Subcutaneous abdominal adipose tissue (tissue), 5 donors: ENCODE results near the gene NSD2.
A peak's percentile ranks its signal among the peaks of the same experiment; 100 is the strongest.

Experiments used
- H3K27ac ChIP-seq: one replicate; pipeline ENCODE4 v1.7.0; 2013; ENCODE audit warnings: low read depth, mild to moderate bottlenecking, inconsistent platforms, low read length, moderate library complexity
- H3K27me3 ChIP-seq, 5 donors: one replicate each; pipeline ENCODE4 v1.7.0; 2013; ENCODE audit warnings: low read length in 5 of 5, inconsistent platforms in 1 of 5; ENCODE audit not compliant: control insufficient read depth in 5 of 5, insufficient read depth in 4 of 5
- H3K36me3 ChIP-seq, 5 donors: one replicate each; pipeline ENCODE4 v1.7.0; 2013; ENCODE audit warnings: low read length in 5 of 5; ENCODE audit not compliant: control insufficient read depth in 5 of 5, insufficient read depth in 5 of 5
- H3K4me1 ChIP-seq, 5 donors: one replicate each; pipeline ENCODE4 v1.7.0; 2013; ENCODE audit warnings: low read length in 5 of 5, mild to moderate bottlenecking in 3 of 5, moderate library complexity in 1 of 5; ENCODE audit not compliant: control insufficient read depth in 5 of 5, insufficient read depth in 5 of 5
- H3K4me3 ChIP-seq, 5 donors: one replicate each; pipeline ENCODE4 v1.7.0; 2013; ENCODE audit warnings: low read length in 5 of 5, low read depth in 1 of 5
- H3K9ac ChIP-seq, 5 donors: one replicate each; pipeline ENCODE4 v1.7.0; 2013; ENCODE audit warnings: low read length in 5 of 5, mild to moderate bottlenecking in 4 of 5, moderate library complexity in 3 of 5
- H3K9me3 ChIP-seq, 5 donors: one replicate each; pipeline ENCODE4 v1.7.0; 2013; ENCODE audit warnings: low read length in 5 of 5; ENCODE audit not compliant: control insufficient read depth in 5 of 5
- donor health status: healthy.
- donor health status: healthy.
- donor health status: healthy.
- donor health status: healthy.
- donor health status: healthy.

The NSD2 gene

GRCh38 chr4:1887052-1887451, 15.9 kb downstream of the NSD2 start:
- no peak overlapping the region for H3K9ac ChIP-seq
- H3K36me3 ChIP-seq = no peaks in the 10 kb centered on the region
- H3K9me3 ChIP-seq = peaks cover 0 to 4% (median 0%) of the 10 kb centered on the region in 5 donors
- no peak overlapping the region for H3K4me3 ChIP-seq
- peak overlapping the region; percentile 24 for H3K27ac ChIP-seq
- H3K4me1 ChIP-seq = peaks cover 0 to 12% (median 9%) of the 10 kb centered on the region in 5 donors
- H3K27me3 ChIP-seq = no peaks in the 10 kb centered on the region

- Histone ChIP-seq H3K4me1 (peaks cover 0 to 15% (median 11%) of the 10 kb centered on the region in 5 donors), H3K27me3 (no peaks in the 10 kb centered on the region), H3K9me3 (peaks cover 0 to 4% (median 0%) of the 10 kb centered on the region in 5 donors), H3K27ac (no peak overlapping the region), H3K36me3 (no peaks in the 10 kb centered on the region), H3K4me3 (no peak overlapping the region), H3K9ac (no peak overlapping the region)
These were observed 19.9 kb downstream of the NSD2 start for GRCh38 chr4:1890979-1891570.

- H3K9me3 ChIP-seq = no peaks in the 10 kb centered on the region
- H3K4me3 ChIP-seq = no peak overlapping the region
- no peaks in the 10 kb centered on the region for H3K27me3 ChIP-seq
- H3K9ac ChIP-seq = no peak overlapping the region
- H3K4me1 ChIP-seq = peaks cover 0 to 9% (median 0%) of the 10 kb centered on the region in 5 donors
- H3K27ac ChIP-seq = no peak overlapping the region
- H3K36me3 ChIP-seq = peaks cover 0 to 6% (median 5%) of the 10 kb centered on the region in 5 donors
These were observed 24.9 kb downstream of the NSD2 start for GRCh38 chr4:1895971-1896657.

- H3K36me3 ChIP-seq = peaks cover 0 to 11% (median 10%) of the 10 kb centered on the region in 5 donors
- peaks cover 0 to 9% (median 0%) of the 10 kb centered on the region in 5 donors for H3K4me1 ChIP-seq
- no peak overlapping the region for H3K4me3 ChIP-seq
- no peak overlapping the region for H3K9ac ChIP-seq
- no peak overlapping the region for H3K27ac ChIP-seq
- H3K27me3 ChIP-seq = no peaks in the 10 kb centered on the region
- no peaks in the 10 kb centered on the region for H3K9me3 ChIP-seq
These were observed 25.4 kb downstream of the NSD2 start for GRCh38 chr4:1896658-1896991.

- no peak overlapping the region for H3K27ac ChIP-seq
- H3K4me1 ChIP-seq = peaks cover 0 to 9% (median 0%) of the 10 kb centered on the region in 5 donors
- no peak overlapping the region for H3K4me3 ChIP-seq
- H3K36me3 ChIP-seq = peaks cover 0 to 20% (median 13%) of the 10 kb centered on the region in 5 donors
- H3K27me3 ChIP-seq = no peaks in the 10 kb centered on the region
- H3K9me3 ChIP-seq = no peaks in the 10 kb centered on the region
- no peak overlapping the region for H3K9ac ChIP-seq
These were observed 26.8 kb downstream of the NSD2 start for GRCh38 chr4:1898007-1898406.

GRCh38 chr4:1898681-1899080, 27.5 kb downstream of the NSD2 start:
- Histone ChIP-seq H3K27ac (no peak overlapping the region), H3K36me3 (peaks cover 0 to 25% (median 17%) of the 10 kb centered on the region in 5 donors), H3K4me1 (peaks cover 0 to 9% (median 0%) of the 10 kb centered on the region in 5 donors), H3K9ac (no peak overlapping the region), H3K9me3 (no peaks in the 10 kb centered on the region), H3K27me3 (no peaks in the 10 kb centered on the region), H3K4me3 (no peak overlapping the region)

- no peak overlapping the region for H3K9ac ChIP-seq
- H3K27ac ChIP-seq = no peak overlapping the region
- H3K36me3 ChIP-seq = peaks cover 1 to 31% (median 22%) of the 10 kb centered on the region in 5 donors
- no peak overlapping the region for H3K4me3 ChIP-seq
- H3K4me1 ChIP-seq = peaks cover 0 to 9% (median 0%) of the 10 kb centered on the region in 5 donors
- H3K27me3 ChIP-seq = no peaks in the 10 kb centered on the region
- H3K9me3 ChIP-seq = no peaks in the 10 kb centered on the region
These were observed 28.2 kb downstream of the NSD2 start for GRCh38 chr4:1899149-1900086.

GRCh38 chr4:1900087-1900433, 28.9 kb downstream of the NSD2 start:
- H3K9ac ChIP-seq = no peak overlapping the region
- H3K4me3 ChIP-seq = no peak overlapping the region
- H3K4me1 ChIP-seq = peaks cover 0 to 5% (median 0%) of the 10 kb centered on the region in 5 donors
- no peaks in the 10 kb centered on the region for H3K9me3 ChIP-seq
- H3K27me3 ChIP-seq = no peaks in the 10 kb centered on the region
- H3K36me3 ChIP-seq = peaks cover 3 to 34% (median 23%) of the 10 kb centered on the region in 5 donors
- H3K27ac ChIP-seq = no peak overlapping the region

GRCh38 chr4:1900624-1901023, 29.4 kb downstream of the NSD2 start:
- Histone ChIP-seq H3K27me3 (no peaks in the 10 kb centered on the region), H3K27ac (no peak overlapping the region), H3K36me3 (peaks cover 3 to 39% (median 28%) of the 10 kb centered on the region in 5 donors), H3K4me1 (peaks cover 0 to 5% (median 0%) of the 10 kb centered on the region in 5 donors), H3K9ac (no peak overlapping the region), H3K4me3 (no peak overlapping the region), H3K9me3 (no peaks in the 10 kb centered on the region)

GRCh38 chr4:1901127-1901526, 29.9 kb downstream of the NSD2 start:
- Histone ChIP-seq H3K36me3 (peaks cover 3 to 40% (median 28%) of the 10 kb centered on the region in 5 donors), H3K4me3 (no peak overlapping the region), H3K9ac (no peak overlapping the region), H3K9me3 (no peaks in the 10 kb centered on the region), H3K27ac (no peak overlapping the region), H3K4me1 (peaks cover 0 to 5% (median 0%) of the 10 kb centered on the region in 5 donors), H3K27me3 (no peaks in the 10 kb centered on the region)
